H1 (cell line): Measurements from ENCODE around the gene FSIP1. TPM values are rescaled to one million over a fixed set of nuclear protein-coding genes. Genes with fewer than 3 reads are reported as not detected.

ENCODE experiments used
- ASH2L ChIP-seq: fragments of 200-600, 300-600 bp; sonication (generic); IDR thresholded peaks from one replicate; pipeline ENCODE4 v1.7.1; 2017; ENCODE audit warnings: low read length
- EZH2 ChIP-seq: fragments of 200-600 bp; sonication (generic); IDR thresholded peaks from 2 replicates; pipeline ENCODE4 v1.7.1; 2012; ENCODE audit warnings: low read depth, mild to moderate bottlenecking, moderate library complexity, low read length, inconsistent platforms; ENCODE audit not compliant: severe bottlenecking
- FOSL1 ChIP-seq: IDR thresholded peaks from 2 replicates; pipeline ENCODE4 v1.6.1; 2011; ENCODE audit warnings: mild to moderate bottlenecking, low read depth, low read length, moderate library complexity; ENCODE audit not compliant: insufficient read depth
- PHF8 ChIP-seq: fragments of 200-600 bp; sonication (generic); conservative IDR thresholded peaks from 2 replicates; pipeline ENCODE4 v1.7.1; 2012; ENCODE audit warnings: low read depth, mild to moderate bottlenecking, inconsistent platforms, low read length, moderate library complexity
- POLR2A ChIP-seq, 2 experiments: IDR thresholded peaks; 1 replicate in 1 of 2; 2 replicates in 1 of 2; pipeline ENCODE4 v1.6.1; 2011; ENCODE audit warnings: low read depth in 2 of 2, low read length in 2 of 2, mild to moderate bottlenecking in 2 of 2; ENCODE audit errors: control extremely low read depth in 1 of 2
- RAD21 ChIP-seq, 2 experiments: IDR thresholded peaks in 1 of 2; conservative IDR thresholded peaks in 1 of 2; 2 replicates each; pipeline ENCODE4 v1.6.1; 2011; ENCODE audit warnings: low read depth in 2 of 2, low read length in 2 of 2, improper control_type of control experiment in 1 of 2, inconsistent platforms in 1 of 2, mild to moderate bottlenecking in 1 of 2, moderate library complexity in 1 of 2
- SIRT6 ChIP-seq: IDR thresholded peaks from one replicate; pipeline ENCODE4 v1.7.1; 2012; ENCODE audit warnings: low read length, inconsistent platforms
- SIX5 ChIP-seq: IDR thresholded peaks from 2 replicates; pipeline ENCODE4 v1.6.1; 2011; ENCODE audit warnings: mild to moderate bottlenecking, low read depth, low read length
- SP2 ChIP-seq: IDR thresholded peaks from 2 replicates; pipeline ENCODE4 v1.6.1; 2012; ENCODE audit warnings: mild to moderate bottlenecking, low read length, inconsistent platforms
- SP4 ChIP-seq: IDR thresholded peaks from 2 replicates; pipeline ENCODE4 v1.6.1; 2012; ENCODE audit warnings: low read length, inconsistent platforms
- TAF1 ChIP-seq: IDR thresholded peaks from 2 replicates; pipeline ENCODE4 v1.6.1; 2011; ENCODE audit warnings: mild to moderate bottlenecking, low read depth, low read length
- TEAD4 ChIP-seq: IDR thresholded peaks from 2 replicates; pipeline ENCODE4 v1.6.1; 2012; ENCODE audit warnings: low read depth, low read length, inconsistent platforms, mixed read lengths
- YY1 ChIP-seq: IDR thresholded peaks from 2 replicates; pipeline ENCODE4 v1.6.1; 2011; ENCODE audit warnings: low read depth, mild to moderate bottlenecking, low read length
- polyA plus RNA-seq, 7 experiments: library from polyadenylated mRNA; depleted of rRNA in 3 of 7; stranded (reverse) in 5 of 7; unstranded in 2 of 7; fragments of >200 nt in 5 of 7; fragments of 200-250 nt in 2 of 7; gene quantifications; 1 replicate in 5 of 7; 2 replicates in 1 of 7; 4 replicates in 1 of 7; pipeline versions ENCODE4 v1.2.1 to v1.2.3, GENCODE V29; 2011 to 2013; ENCODE audit warnings: missing spikeins in 2 of 7, mixed read lengths in 2 of 7
- total RNA-seq: library from RNA; stranded (reverse); fragmentation: NEBNext Ultra II Directional; extraction: Animal tissue kit (Norgen Biotek cat#: 25700); gene quantifications from 2 replicates; pipeline ENCODE4 v1.2.1, GENCODE V29; 2021
- TF ChIP-seq, protein P1 (sequence below): fragments of 300-600 bp; sonication (generic); IDR thresholded peaks from 2 replicates; pipeline ENCODE4 v1.7.1; 2012; ENCODE audit warnings: low read length, moderate library complexity, mild to moderate bottlenecking, inconsistent platforms; ENCODE audit not compliant: insufficient replicate concordance

FSIP1 gene
- total and polyA plus RNA-seq, 2 of the 8 experiments (the other 6 are each of a cell fraction or from before 2014, with no cell fraction given) = 0.18 to 1.3 TPM

- TF ChIP-seq, protein P1, sequence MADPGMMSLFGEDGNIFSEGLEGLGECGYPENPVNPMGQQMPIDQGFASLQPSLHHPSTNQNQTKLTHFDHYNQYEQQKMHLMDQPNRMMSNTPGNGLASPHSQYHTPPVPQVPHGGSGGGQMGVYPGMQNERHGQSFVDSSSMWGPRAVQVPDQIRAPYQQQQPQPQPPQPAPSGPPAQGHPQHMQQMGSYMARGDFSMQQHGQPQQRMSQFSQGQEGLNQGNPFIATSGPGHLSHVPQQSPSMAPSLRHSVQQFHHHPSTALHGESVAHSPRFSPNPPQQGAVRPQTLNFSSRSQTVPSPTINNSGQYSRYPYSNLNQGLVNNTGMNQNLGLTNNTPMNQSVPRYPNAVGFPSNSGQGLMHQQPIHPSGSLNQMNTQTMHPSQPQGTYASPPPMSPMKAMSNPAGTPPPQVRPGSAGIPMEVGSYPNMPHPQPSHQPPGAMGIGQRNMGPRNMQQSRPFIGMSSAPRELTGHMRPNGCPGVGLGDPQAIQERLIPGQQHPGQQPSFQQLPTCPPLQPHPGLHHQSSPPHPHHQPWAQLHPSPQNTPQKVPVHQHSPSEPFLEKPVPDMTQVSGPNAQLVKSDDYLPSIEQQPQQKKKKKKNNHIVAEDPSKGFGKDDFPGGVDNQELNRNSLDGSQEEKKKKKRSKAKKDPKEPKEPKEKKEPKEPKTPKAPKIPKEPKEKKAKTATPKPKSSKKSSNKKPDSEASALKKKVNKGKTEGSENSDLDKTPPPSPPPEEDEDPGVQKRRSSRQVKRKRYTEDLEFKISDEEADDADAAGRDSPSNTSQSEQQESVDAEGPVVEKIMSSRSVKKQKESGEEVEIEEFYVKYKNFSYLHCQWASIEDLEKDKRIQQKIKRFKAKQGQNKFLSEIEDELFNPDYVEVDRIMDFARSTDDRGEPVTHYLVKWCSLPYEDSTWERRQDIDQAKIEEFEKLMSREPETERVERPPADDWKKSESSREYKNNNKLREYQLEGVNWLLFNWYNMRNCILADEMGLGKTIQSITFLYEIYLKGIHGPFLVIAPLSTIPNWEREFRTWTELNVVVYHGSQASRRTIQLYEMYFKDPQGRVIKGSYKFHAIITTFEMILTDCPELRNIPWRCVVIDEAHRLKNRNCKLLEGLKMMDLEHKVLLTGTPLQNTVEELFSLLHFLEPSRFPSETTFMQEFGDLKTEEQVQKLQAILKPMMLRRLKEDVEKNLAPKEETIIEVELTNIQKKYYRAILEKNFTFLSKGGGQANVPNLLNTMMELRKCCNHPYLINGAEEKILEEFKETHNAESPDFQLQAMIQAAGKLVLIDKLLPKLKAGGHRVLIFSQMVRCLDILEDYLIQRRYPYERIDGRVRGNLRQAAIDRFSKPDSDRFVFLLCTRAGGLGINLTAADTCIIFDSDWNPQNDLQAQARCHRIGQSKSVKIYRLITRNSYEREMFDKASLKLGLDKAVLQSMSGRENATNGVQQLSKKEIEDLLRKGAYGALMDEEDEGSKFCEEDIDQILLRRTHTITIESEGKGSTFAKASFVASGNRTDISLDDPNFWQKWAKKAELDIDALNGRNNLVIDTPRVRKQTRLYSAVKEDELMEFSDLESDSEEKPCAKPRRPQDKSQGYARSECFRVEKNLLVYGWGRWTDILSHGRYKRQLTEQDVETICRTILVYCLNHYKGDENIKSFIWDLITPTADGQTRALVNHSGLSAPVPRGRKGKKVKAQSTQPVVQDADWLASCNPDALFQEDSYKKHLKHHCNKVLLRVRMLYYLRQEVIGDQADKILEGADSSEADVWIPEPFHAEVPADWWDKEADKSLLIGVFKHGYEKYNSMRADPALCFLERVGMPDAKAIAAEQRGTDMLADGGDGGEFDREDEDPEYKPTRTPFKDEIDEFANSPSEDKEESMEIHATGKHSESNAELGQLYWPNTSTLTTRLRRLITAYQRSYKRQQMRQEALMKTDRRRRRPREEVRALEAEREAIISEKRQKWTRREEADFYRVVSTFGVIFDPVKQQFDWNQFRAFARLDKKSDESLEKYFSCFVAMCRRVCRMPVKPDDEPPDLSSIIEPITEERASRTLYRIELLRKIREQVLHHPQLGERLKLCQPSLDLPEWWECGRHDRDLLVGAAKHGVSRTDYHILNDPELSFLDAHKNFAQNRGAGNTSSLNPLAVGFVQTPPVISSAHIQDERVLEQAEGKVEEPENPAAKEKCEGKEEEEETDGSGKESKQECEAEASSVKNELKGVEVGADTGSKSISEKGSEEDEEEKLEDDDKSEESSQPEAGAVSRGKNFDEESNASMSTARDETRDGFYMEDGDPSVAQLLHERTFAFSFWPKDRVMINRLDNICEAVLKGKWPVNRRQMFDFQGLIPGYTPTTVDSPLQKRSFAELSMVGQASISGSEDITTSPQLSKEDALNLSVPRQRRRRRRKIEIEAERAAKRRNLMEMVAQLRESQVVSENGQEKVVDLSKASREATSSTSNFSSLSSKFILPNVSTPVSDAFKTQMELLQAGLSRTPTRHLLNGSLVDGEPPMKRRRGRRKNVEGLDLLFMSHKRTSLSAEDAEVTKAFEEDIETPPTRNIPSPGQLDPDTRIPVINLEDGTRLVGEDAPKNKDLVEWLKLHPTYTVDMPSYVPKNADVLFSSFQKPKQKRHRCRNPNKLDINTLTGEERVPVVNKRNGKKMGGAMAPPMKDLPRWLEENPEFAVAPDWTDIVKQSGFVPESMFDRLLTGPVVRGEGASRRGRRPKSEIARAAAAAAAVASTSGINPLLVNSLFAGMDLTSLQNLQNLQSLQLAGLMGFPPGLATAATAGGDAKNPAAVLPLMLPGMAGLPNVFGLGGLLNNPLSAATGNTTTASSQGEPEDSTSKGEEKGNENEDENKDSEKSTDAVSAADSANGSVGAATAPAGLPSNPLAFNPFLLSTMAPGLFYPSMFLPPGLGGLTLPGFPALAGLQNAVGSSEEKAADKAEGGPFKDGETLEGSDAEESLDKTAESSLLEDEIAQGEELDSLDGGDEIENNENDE = no peak
- TF ChIP-seq EZH2 (no peak), PHF8 (no peak), SIX5 (no peak), POLR2A (IDR thresholded peaks at IDR 0.05; ENCODE audit: control extremely low read depth in 1 of 2, low read depth in 2 of 2, low read length in 2 of 2) (no peak), FOSL1 (no peak), RAD21 (IDR thresholded peaks at IDR 0.05 in 1 of 2, conservative IDR thresholded peaks at IDR 0.05 in 1 of 2; ENCODE audit: low read depth in 2 of 2, low read length in 2 of 2) (no peak), ASH2L (no peak), SIRT6 (no peak), SP4 (no peak), TAF1 (no peak), SP2 (no peak), YY1 (no peak), TEAD4 (no peak)
These were observed 132.9 kb downstream of the FSIP1 start (continued) for GRCh38 chr15:39649757-39650156.
